HTR-8/SVneo (cell line): ENCODE data around the gene CHMP1B.
"Not testable (repeated sequence)": the region's sequence is repeated elsewhere in the genome, so short reads cannot be mapped to it uniquely, and the experiment has no call there.

ENCODE experiments used
- DNase-seq: peaks from one replicate; pipeline ENCODE4 v3.0.0; 2011; ENCODE audit warnings: low spot score, mixed read lengths; ENCODE audit not compliant: insufficient read length
- FAIRE-seq: peaks from 2 replicates; lab custom pipeline; 2011; peaks lifted over from hg19 to GRCh38; lab: Jason Lieb, UNC

Gene CHMP1B

GRCh38 chr18:11831921-11832320 is 19.3 kb upstream of the CHMP1B start:
- DNase-seq (no peak), FAIRE-seq (no peak)

GRCh38 chr18:11834772-11835171 is 16.4 kb upstream of the CHMP1B start:
- FAIRE-seq: no peak

GRCh38 chr18:11839556-11839955 is 11.7 kb upstream of the CHMP1B start:
- no peak for FAIRE-seq

More at GRCh38 chr18:11834772-11835171, 16.4 kb upstream of the CHMP1B start:
- no peak for DNase-seq

GRCh38 chr18:11840493-11840892 is 10.7 kb upstream of the CHMP1B start:
- no peak for DNase-seq
- FAIRE-seq: no peak

More at GRCh38 chr18:11839556-11839955, 11.7 kb upstream of the CHMP1B start:
- DNase-seq: no peak

- DNase-seq: no peak
- no peak for FAIRE-seq
Observed at GRCh38 chr18:11842562-11842961, 8.7 kb upstream of the CHMP1B start.

- no peak for FAIRE-seq
- DNase-seq: no peak
Observed at GRCh38 chr18:11844436-11844835, 6.8 kb upstream of the CHMP1B start.

GRCh38 chr18:11845654-11846053 is 5.6 kb upstream of the CHMP1B start:
- DNase-seq: no peak
- no peak for FAIRE-seq

GRCh38 chr18:11847811-11848210 is 3.4 kb upstream of the CHMP1B start:
- FAIRE-seq (no peak), DNase-seq (no peak)

- DNase-seq (no peak), FAIRE-seq (no peak)
Observed at GRCh38 chr18:11849279-11849678, 1.9 kb upstream of the CHMP1B start.

- DNase-seq (peak; percentile 14), FAIRE-seq (no peak)
Observed at GRCh38 chr18:11849841-11850634, 1.2 kb upstream of the CHMP1B start.

- no peak for DNase-seq
- FAIRE-seq: no peak
Observed at GRCh38 chr18:11850821-11851145, 430 bp upstream of the CHMP1B start.

- FAIRE-seq (no peak), DNase-seq (no peak)
Observed at GRCh38 chr18:11851806-11852337, 659 bp downstream of the CHMP1B start.

GRCh38 chr18:11854554-11854953 is 3.3 kb downstream of the CHMP1B start:
- DNase-seq, FAIRE-seq: not testable (repeated sequence)

GRCh38 chr18:11857177-11857887 is 6.1 kb downstream of the CHMP1B start:
- FAIRE-seq (peak; percentile 42), DNase-seq (peak; percentile 84)

GRCh38 chr18:11859282-11859830 is 8.1 kb downstream of the CHMP1B start:
- FAIRE-seq (no peak), DNase-seq (no peak)

GRCh38 chr18:11859903-11860407 is 8.7 kb downstream of the CHMP1B start:
- FAIRE-seq: peak; percentile 76

GRCh38 chr18:11860594-11861450 is 9.6 kb downstream of the CHMP1B start:
- FAIRE-seq (no peak), DNase-seq (no peak)

More at GRCh38 chr18:11859903-11860407, 8.7 kb downstream of the CHMP1B start:
- peak; percentile 71 for DNase-seq

- no peak for FAIRE-seq
- DNase-seq: no peak
Observed at GRCh38 chr18:11861583-11862288, 10.5 kb downstream of the CHMP1B start.

GRCh38 chr18:11862468-11863137 is 11.4 kb downstream of the CHMP1B start:
- no peak for FAIRE-seq
- no peak for DNase-seq
